ENCODE measurements around the gene METTL13. TPM values are rescaled to one million over a fixed set of nuclear protein-coding genes. Genes with fewer than 3 reads are reported as not detected.

Gene METTL13
- total and polyA plus RNA-seq, 9 of the 15 experiments (the other 6 are each of a cell fraction or from before 2014, with no cell fraction given), result 18.9 to 78.9 (median 54.9) TPM

GRCh38 chr1:171817511-171818265 lies 36.2 kb downstream of the METTL13 start (continued):
- TF ChIP-seq SMARCE1 (IDR thresholded peaks at IDR 0.05) (peak; percentile 79), ZBTB1 (CRISPR knock-in tag; IDR thresholded peaks at IDR 0.05; ENCODE audit: borderline replicate concordance, low read depth) (no peak), NFE2 (IDR thresholded peaks at IDR 0.05; ENCODE audit: low read depth) (peak; percentile 54), ZNF586 (CRISPR knock-in tag; conservative IDR thresholded peaks at IDR 0.05) (no peak), BCLAF1 (IDR thresholded peaks at IDR 0.05; ENCODE audit: borderline replicate concordance in 1 of 2, control insufficient read depth in 1 of 2, low read depth in 2 of 2, low read length in 1 of 2) (no peak), ZNF766 (CRISPR knock-in tag; conservative IDR thresholded peaks at IDR 0.05) (0 out of 2 replicates have a peak, but pooled peaks have one; percentile 30), ATF3 (IDR thresholded peaks at IDR 0.05) (peak; percentile 93), ATF3 (CRISPR knock-in tag; conservative IDR thresholded peaks at IDR 0.05) (no peak; the same call in 1 of the 2 replicates), CTBP1 (IDR thresholded peaks at IDR 0.05; ENCODE audit: borderline replicate concordance) (no peak), JUND (IDR thresholded peaks at IDR 0.05; ENCODE audit: borderline replicate concordance, low read depth, low read length) (peak; percentile 93), JUND (tag; IDR thresholded peaks at IDR 0.05; ENCODE audit: borderline replicate concordance, low read depth, low read length) (peak; percentile 97), ZNF589 (CRISPR knock-in tag; IDR thresholded peaks at IDR 0.05; ENCODE audit: low read depth) (0 out of 2 replicates have a peak, but pooled peaks have one; percentile 40), MEF2A (IDR thresholded peaks at IDR 0.05; ENCODE audit: control insufficient read depth, low read depth, low read length) (no peak), NR4A1 (CRISPR knock-in tag; IDR thresholded peaks at IDR 0.05) (no peak), NR4A1 (tag; IDR thresholded peaks at IDR 0.05) (no peak), KDM1A (IDR thresholded peaks at IDR 0.05) (peak in 1 of 2 experiments; percentile 44; a peak in 2 of 4 replicates), MAZ (CRISPR knock-in tag; conservative IDR thresholded peaks at IDR 0.05 in 1 of 2, IDR thresholded peaks at IDR 0.05 in 1 of 2) (0 out of 4 replicates have a peak, but pooled peaks of 1 of the 2 experiments have one; percentile 35), SOX6 (IDR thresholded peaks at IDR 0.05) (peak; percentile 73), FOXJ2 (tag; IDR thresholded peaks at IDR 0.05) (peak; percentile 86), HNRNPL (IDR thresholded peaks at IDR 0.05; ENCODE audit: low read depth, low read length) (no peak), JUN (IDR thresholded peaks at IDR 0.05; ENCODE audit: borderline replicate concordance, low read depth, low read length) (peak; percentile 94), JUN (CRISPR knock-in tag; IDR thresholded peaks at IDR 0.05; ENCODE audit: borderline replicate concordance) (no peak), NR2C2 (CRISPR knock-in tag; IDR thresholded peaks at IDR 0.05) (no peak), NR2C2 (tag; IDR thresholded peaks at IDR 0.05) (peak; percentile 58; the same call in 1 of the 2 replicates), ILK (tag; IDR thresholded peaks at IDR 0.05; ENCODE audit: borderline replicate concordance, low read depth) (no peak), XRCC5 (IDR thresholded peaks at IDR 0.05; ENCODE audit: low read depth, low read length) (no peak)
